ENCODE data around the gene RPL32.

DNA sequence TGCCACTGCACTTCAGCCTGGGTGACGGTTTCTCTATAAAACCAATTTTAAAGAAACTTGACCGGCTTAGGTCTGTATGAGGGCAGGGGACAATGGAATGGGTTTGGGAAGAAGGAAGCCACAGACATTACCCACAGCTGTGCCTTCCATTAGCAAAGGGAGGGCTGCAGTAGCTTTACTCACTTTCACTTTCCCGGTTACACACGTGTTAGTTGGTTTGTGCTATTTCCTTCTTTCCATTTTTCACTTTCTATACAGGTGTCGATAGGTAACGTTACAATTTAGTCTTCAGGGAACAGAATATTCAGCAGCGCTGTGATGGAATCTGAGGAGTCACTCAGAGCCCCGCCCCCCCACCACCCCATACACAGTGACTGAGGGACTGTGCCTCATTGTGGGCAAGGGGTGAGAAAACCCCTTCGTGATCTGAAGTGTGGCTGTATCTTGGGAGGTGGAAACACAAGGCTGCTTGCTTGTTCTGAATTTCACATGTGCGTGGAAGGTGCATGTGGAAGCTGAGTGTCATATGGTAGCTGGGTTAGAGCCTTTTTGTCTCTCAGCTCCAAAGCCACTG lies 44.8 kb upstream of the RPL32 start:
- TF ChIP-seq, protein P1, sequence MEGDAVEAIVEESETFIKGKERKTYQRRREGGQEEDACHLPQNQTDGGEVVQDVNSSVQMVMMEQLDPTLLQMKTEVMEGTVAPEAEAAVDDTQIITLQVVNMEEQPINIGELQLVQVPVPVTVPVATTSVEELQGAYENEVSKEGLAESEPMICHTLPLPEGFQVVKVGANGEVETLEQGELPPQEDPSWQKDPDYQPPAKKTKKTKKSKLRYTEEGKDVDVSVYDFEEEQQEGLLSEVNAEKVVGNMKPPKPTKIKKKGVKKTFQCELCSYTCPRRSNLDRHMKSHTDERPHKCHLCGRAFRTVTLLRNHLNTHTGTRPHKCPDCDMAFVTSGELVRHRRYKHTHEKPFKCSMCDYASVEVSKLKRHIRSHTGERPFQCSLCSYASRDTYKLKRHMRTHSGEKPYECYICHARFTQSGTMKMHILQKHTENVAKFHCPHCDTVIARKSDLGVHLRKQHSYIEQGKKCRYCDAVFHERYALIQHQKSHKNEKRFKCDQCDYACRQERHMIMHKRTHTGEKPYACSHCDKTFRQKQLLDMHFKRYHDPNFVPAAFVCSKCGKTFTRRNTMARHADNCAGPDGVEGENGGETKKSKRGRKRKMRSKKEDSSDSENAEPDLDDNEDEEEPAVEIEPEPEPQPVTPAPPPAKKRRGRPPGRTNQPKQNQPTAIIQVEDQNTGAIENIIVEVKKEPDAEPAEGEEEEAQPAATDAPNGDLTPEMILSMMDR (IDR thresholded peaks at IDR 0.05) = no peak
- TF ChIP-seq POLR2A (IDR thresholded peaks at IDR 0.05) = no peak

Data from adrenal gland (tissue), 5 donors.